ENCODE measurements around the gene REG1B. TPM values are rescaled to one million over a fixed set of nuclear protein-coding genes. Genes with fewer than 3 reads are reported as not detected.

REG1B gene
- total RNA-seq, result not detected in 2 replicates

GRCh38 chr2:79087785-79088364 is at the start of gene REG1B:
REG1B (minus strand) TSS chr2:79087993; CDS start chr2:79087612, 381 bp downstream.
- no peak for DNase-seq (ENCODE audit: low read depth, low spot score)

- no peak for DNase-seq (ENCODE audit: low read depth, low spot score)
Observed at GRCh38 chr2:79131687-79132086, 43.9 kb upstream of the REG1B start.

- no peak for DNase-seq (ENCODE audit: low read depth, low spot score)
Observed at GRCh38 chr2:79129804-79130203, 42.0 kb upstream of the REG1B start.

- no peak for DNase-seq (ENCODE audit: low read depth, low spot score)
Observed at GRCh38 chr2:79129260-79129659, 41.5 kb upstream of the REG1B start.

- no peak for DNase-seq (ENCODE audit: low read depth, low spot score)
Observed at GRCh38 chr2:79128406-79128805, 40.6 kb upstream of the REG1B start.

- no peak for DNase-seq (ENCODE audit: low read depth, low spot score)
Observed at GRCh38 chr2:79125721-79125985, 37.9 kb upstream of the REG1B start.

- DNase-seq (ENCODE audit: low read depth, low spot score), result no peak
Observed at GRCh38 chr2:79124907-79125720, 37.3 kb upstream of the REG1B start.

- no peak for DNase-seq (ENCODE audit: low read depth, low spot score)
Observed at GRCh38 chr2:79122676-79123075, 34.9 kb upstream of the REG1B start.

- DNase-seq (ENCODE audit: low read depth, low spot score), result no peak
Observed at GRCh38 chr2:79120194-79120713, 32.5 kb upstream of the REG1B start, which contains the start of gene REG1A. REG1A (plus strand) TSS chr2:79120488; CDS start chr2:79120862, 374 bp downstream.

- no peak for DNase-seq (ENCODE audit: low read depth, low spot score)
Observed at GRCh38 chr2:79116997-79117928, 29.5 kb upstream of the REG1B start.

- DNase-seq (ENCODE audit: low read depth, low spot score), result no peak
Observed at GRCh38 chr2:79114797-79115494, 27.2 kb upstream of the REG1B start.

- DNase-seq (ENCODE audit: low read depth, low spot score), result no peak
Observed at GRCh38 chr2:79112269-79112668, 24.5 kb upstream of the REG1B start.

- DNase-seq (ENCODE audit: low read depth, low spot score), result no peak
Observed at GRCh38 chr2:79105259-79105658, 17.5 kb upstream of the REG1B start.

GRCh38 chr2:79103214-79103613 is 15.4 kb upstream of the REG1B start:
- no peak for DNase-seq (ENCODE audit: low read depth, low spot score)

- no peak for DNase-seq (ENCODE audit: low read depth, low spot score)
Observed at GRCh38 chr2:79101024-79101423, 13.2 kb upstream of the REG1B start.

- DNase-seq (ENCODE audit: low read depth, low spot score), result no peak
Observed at GRCh38 chr2:79100285-79100684, 12.5 kb upstream of the REG1B start.

GRCh38 chr2:79099140-79099686 is 11.4 kb upstream of the REG1B start:
- DNase-seq (ENCODE audit: low read depth, low spot score), result no peak

- DNase-seq (ENCODE audit: low read depth, low spot score), result no peak
Observed at GRCh38 chr2:79097843-79098242, 10.1 kb upstream of the REG1B start.

GRCh38 chr2:79090693-79091092 is 2.9 kb upstream of the REG1B start:
- no peak for DNase-seq (ENCODE audit: low read depth, low spot score)

- no peak for DNase-seq (ENCODE audit: low read depth, low spot score)
Observed at GRCh38 chr2:79086255-79086654, 1.5 kb downstream of the REG1B start.

GRCh38 chr2:79085382-79085781 is 2.4 kb downstream of the REG1B start:
- DNase-seq (ENCODE audit: low read depth, low spot score), result no peak

Measured in pulmonary artery endothelial cell (primary cell).